ENCODE measurements around the gene ATXN1. TPM values are rescaled to one million over a fixed set of nuclear protein-coding genes. Genes with fewer than 3 reads are reported as not detected.

ATXN1 gene
- total RNA-seq, 1 experiment from 2014 or later: 27.0 TPM

DNA sequence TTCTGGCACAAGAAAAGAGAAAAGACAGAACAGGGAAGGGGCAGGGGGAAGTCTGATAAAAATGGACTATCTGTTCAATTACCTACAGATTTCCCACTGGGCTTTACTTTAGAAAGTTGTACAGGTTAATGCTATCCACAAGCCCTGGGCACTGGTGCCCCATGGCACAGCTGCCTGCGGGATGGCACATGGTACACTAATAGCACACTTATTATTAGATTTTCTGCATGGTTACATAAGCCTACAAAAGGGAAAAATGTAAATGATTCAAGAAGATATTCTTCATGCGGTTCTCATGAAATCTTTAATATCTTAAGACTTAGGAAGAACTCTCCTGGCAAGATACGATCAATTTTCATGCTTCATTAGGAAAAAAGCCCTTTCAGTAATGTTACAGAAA lies 385.4 kb downstream of the ATXN1 start:
- H3K9ac ChIP-seq (ENCODE audit: low read length): no peak overlapping the region
- ChIA-PET POLR2A (ENCODE audit: unreplicated experiment) (no interaction called here), CTCF (no interaction called here)
- intact Hi-C loops (cut with micrococcal nuclease): no loop called here
- no peaks in the 10 kb centered on the region for H3K9me2 ChIP-seq (replicated peaks; ENCODE audit: low read length)
- no peak overlapping the region for H3K4me3 ChIP-seq (ENCODE audit: low read length)
- TF ChIP-seq EZH2phosphoT487 (IDR thresholded peaks at IDR 0.05; ENCODE audit: borderline replicate concordance, low read length) (no peak), EZH2 (IDR thresholded peaks at IDR 0.05; ENCODE audit: low read length, unreplicated experiment) (no peak), CTCF (conservative IDR thresholded peaks at IDR 0.05; ENCODE audit: low read depth, low read length) (no peak)
- no peaks in the 10 kb centered on the region for H3K9me3 ChIP-seq (ENCODE audit: low read length)
- no peaks in the 10 kb centered on the region for H3K36me3 ChIP-seq (ENCODE audit: low read depth, low read length)
- no TSS peak for BruUV-seq (replicated peaks)
- H4K20me1 ChIP-seq (ENCODE audit: low read length): no peaks in the 10 kb centered on the region
- H3K4me2 ChIP-seq (ENCODE audit: low read length): no peak overlapping the region
- no peak for ATAC-seq
- DNase-seq: no peak
- H3K27ac ChIP-seq (ENCODE audit: low read length): no peak overlapping the region
- no peaks in the 10 kb centered on the region for H3K4me1 ChIP-seq (ENCODE audit: insufficient read depth, low read length)
- H3K79me2 ChIP-seq (ENCODE audit: low read length): no peaks in the 10 kb centered on the region
- no peaks in the 10 kb centered on the region for H3K27me3 ChIP-seq (ENCODE audit: low read length)
- H2AFZ ChIP-seq (ENCODE audit: low read length): no peak overlapping the region
- no peaks in the 10 kb centered on the region for H3F3A ChIP-seq (ENCODE audit: low read length, unreplicated experiment)

DNA sequence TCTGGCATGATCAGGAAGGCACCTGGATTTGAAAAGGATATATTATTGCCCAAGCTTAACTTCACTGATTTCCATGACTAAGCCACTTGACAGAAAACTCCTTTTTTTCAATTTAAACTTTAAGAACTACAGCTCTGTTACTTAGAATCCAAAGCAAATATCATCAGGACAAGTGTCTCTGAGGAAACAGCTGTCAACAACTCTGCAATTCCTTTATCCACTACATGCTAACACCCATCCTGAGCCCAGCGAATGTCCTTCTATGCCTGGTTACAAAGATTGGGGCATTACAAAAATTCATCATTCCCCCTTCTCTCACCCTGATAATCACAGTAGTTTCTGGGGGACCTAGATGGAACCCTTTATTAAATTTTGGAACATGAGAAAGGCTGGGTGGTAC lies 386.1 kb downstream of the ATXN1 start:
- TF ChIP-seq EZH2 (IDR thresholded peaks at IDR 0.05; ENCODE audit: low read length, unreplicated experiment) (no peak), CTCF (conservative IDR thresholded peaks at IDR 0.05; ENCODE audit: low read depth, low read length) (no peak), EZH2phosphoT487 (IDR thresholded peaks at IDR 0.05; ENCODE audit: borderline replicate concordance, low read length) (no peak)
- Histone ChIP-seq H4K20me1 (ENCODE audit: low read length) (no peaks in the 10 kb centered on the region), H3K27me3 (ENCODE audit: low read length) (no peaks in the 10 kb centered on the region), H3K27ac (ENCODE audit: low read length) (no peak overlapping the region), H3K9me3 (ENCODE audit: low read length) (no peaks in the 10 kb centered on the region), H3K79me2 (ENCODE audit: low read length) (no peaks in the 10 kb centered on the region), H3K9me2 (replicated peaks; ENCODE audit: low read length) (no peaks in the 10 kb centered on the region), H3K4me3 (ENCODE audit: low read length) (no peak overlapping the region), H3K4me1 (ENCODE audit: insufficient read depth, low read length) (no peaks in the 10 kb centered on the region), H2AFZ (ENCODE audit: low read length) (no peak overlapping the region), H3K9ac (ENCODE audit: low read length) (no peak overlapping the region), H3K36me3 (ENCODE audit: low read depth, low read length) (no peaks in the 10 kb centered on the region), H3F3A (ENCODE audit: low read length, unreplicated experiment) (no peaks in the 10 kb centered on the region), H3K4me2 (ENCODE audit: low read length) (no peak overlapping the region)
- CTCF ChIA-PET: no interaction called here
- intact Hi-C loops (cut with micrococcal nuclease): no loop called here
- ATAC-seq (no peak), DNase-seq (no peak)
- POLR2A ChIA-PET (ENCODE audit: unreplicated experiment): no interaction called here
- BruUV-seq (replicated peaks): no TSS peak

DNA sequence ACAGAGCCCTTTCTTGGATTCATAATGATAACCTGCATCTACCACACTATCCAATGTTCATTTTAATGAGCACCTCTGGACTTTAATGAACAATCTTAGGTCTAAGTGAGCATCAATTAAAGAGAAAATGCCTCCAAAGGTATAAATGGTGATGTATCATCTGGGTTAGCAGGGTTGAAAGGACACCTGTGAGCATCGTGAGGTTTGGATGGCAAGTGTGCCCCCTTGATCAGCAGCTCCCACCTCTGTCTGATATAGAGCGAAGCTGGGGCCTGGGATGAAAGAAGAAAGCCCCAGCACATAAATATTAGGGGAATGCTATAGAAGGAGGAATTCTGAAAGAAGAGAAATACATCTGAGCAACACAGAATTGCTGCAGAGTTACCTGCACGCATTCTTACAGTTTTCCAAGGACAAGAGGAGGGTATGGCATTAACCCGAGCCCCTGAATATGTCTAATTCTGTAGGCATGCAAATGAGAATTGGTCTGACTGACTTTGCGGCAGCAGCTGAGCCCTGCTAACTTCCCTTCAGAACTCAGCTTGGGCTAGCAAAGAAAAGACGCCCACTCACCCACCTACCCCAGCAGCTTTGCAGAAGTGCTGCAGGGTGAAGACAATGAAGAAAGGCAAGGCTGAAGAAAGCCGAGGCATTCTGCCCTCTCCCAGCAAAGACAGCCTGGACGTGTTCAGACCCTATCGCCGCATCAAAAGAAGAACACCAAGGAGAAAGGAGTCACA lies 386.6 kb downstream of the ATXN1 start:
- Histone ChIP-seq H3K4me1 (ENCODE audit: insufficient read depth, low read length) (no peaks in the 10 kb centered on the region), H3K79me2 (ENCODE audit: low read length) (no peaks in the 10 kb centered on the region), H3K9ac (ENCODE audit: low read length) (no peak overlapping the region), H3K27ac (ENCODE audit: low read length) (no peak overlapping the region), H3F3A (ENCODE audit: low read length, unreplicated experiment) (no peaks in the 10 kb centered on the region), H2AFZ (ENCODE audit: low read length) (no peak overlapping the region), H3K4me2 (ENCODE audit: low read length) (no peak overlapping the region), H3K4me3 (ENCODE audit: low read length) (no peak overlapping the region), H3K9me3 (ENCODE audit: low read length) (no peaks in the 10 kb centered on the region), H3K27me3 (ENCODE audit: low read length) (no peaks in the 10 kb centered on the region), H3K9me2 (replicated peaks; ENCODE audit: low read length) (no peaks in the 10 kb centered on the region), H3K36me3 (ENCODE audit: low read depth, low read length) (no peaks in the 10 kb centered on the region), H4K20me1 (ENCODE audit: low read length) (no peaks in the 10 kb centered on the region)
- BruUV-seq (replicated peaks): no TSS peak
- intact Hi-C loops (cut with micrococcal nuclease): no loop called here
- CTCF ChIA-PET: interaction anchor here (0.7 kb wide), 1 partner anchor 16 kb away, joined by 3 read pairs; no protein-coding TSS in a partner anchor
- TF ChIP-seq EZH2phosphoT487 (IDR thresholded peaks at IDR 0.05; ENCODE audit: borderline replicate concordance, low read length): no peak
- no peak for TF ChIP-seq CTCF (conservative IDR thresholded peaks at IDR 0.05; ENCODE audit: low read depth, low read length)
- no peak for TF ChIP-seq EZH2 (IDR thresholded peaks at IDR 0.05; ENCODE audit: low read length, unreplicated experiment)
- ATAC-seq (no peak), DNase-seq (no peak)
- POLR2A ChIA-PET (ENCODE audit: unreplicated experiment): no interaction called here

Measured in PC-3 (cell line).